ENCODE results near the gene PBOV1.

Gene PBOV1

DNA sequence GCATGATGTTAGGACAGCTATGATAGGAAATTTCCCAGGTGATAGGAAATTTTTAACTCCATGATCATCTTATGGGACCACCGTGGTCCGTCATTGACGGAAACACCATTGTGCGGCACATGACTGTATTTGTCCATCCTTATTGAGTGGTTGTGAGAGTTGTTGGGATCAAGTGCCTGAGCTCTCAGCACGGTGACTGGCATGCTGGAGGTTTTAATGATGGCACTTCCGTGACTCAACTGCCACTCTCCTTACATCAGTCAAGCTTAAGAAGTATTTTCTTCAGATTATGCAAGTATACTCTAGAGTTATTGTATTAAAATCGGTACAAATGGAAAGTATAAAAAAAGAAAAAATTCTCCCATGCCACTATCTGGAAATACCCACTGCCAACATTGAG is 20.7 kb downstream of the PBOV1 start:
- no peak for TF ChIP-seq NFIC (IDR thresholded peaks at IDR 0.05)
- no peak for TF ChIP-seq ZBTB7A (IDR thresholded peaks at IDR 0.05; ENCODE audit: low read depth)
- TF ChIP-seq, protein P1, sequence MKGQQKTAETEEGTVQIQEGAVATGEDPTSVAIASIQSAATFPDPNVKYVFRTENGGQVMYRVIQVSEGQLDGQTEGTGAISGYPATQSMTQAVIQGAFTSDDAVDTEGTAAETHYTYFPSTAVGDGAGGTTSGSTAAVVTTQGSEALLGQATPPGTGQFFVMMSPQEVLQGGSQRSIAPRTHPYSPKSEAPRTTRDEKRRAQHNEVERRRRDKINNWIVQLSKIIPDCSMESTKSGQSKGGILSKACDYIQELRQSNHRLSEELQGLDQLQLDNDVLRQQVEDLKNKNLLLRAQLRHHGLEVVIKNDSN (IDR thresholded peaks at IDR 0.05), result no peak
- no peak for TF ChIP-seq YY1 (IDR thresholded peaks at IDR 0.05; ENCODE audit: low read depth)
- TF ChIP-seq CREB1 (IDR thresholded peaks at IDR 0.05; ENCODE audit: low read depth), result no peak
- TF ChIP-seq EP300 (IDR thresholded peaks at IDR 0.05; ENCODE audit: borderline replicate concordance), result no peak
- TF ChIP-seq, protein P2, sequence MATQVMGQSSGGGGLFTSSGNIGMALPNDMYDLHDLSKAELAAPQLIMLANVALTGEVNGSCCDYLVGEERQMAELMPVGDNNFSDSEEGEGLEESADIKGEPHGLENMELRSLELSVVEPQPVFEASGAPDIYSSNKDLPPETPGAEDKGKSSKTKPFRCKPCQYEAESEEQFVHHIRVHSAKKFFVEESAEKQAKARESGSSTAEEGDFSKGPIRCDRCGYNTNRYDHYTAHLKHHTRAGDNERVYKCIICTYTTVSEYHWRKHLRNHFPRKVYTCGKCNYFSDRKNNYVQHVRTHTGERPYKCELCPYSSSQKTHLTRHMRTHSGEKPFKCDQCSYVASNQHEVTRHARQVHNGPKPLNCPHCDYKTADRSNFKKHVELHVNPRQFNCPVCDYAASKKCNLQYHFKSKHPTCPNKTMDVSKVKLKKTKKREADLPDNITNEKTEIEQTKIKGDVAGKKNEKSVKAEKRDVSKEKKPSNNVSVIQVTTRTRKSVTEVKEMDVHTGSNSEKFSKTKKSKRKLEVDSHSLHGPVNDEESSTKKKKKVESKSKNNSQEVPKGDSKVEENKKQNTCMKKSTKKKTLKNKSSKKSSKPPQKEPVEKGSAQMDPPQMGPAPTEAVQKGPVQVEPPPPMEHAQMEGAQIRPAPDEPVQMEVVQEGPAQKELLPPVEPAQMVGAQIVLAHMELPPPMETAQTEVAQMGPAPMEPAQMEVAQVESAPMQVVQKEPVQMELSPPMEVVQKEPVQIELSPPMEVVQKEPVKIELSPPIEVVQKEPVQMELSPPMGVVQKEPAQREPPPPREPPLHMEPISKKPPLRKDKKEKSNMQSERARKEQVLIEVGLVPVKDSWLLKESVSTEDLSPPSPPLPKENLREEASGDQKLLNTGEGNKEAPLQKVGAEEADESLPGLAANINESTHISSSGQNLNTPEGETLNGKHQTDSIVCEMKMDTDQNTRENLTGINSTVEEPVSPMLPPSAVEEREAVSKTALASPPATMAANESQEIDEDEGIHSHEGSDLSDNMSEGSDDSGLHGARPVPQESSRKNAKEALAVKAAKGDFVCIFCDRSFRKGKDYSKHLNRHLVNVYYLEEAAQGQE (IDR thresholded peaks at IDR 0.05; ENCODE audit: low read depth), result no peak

DNA sequence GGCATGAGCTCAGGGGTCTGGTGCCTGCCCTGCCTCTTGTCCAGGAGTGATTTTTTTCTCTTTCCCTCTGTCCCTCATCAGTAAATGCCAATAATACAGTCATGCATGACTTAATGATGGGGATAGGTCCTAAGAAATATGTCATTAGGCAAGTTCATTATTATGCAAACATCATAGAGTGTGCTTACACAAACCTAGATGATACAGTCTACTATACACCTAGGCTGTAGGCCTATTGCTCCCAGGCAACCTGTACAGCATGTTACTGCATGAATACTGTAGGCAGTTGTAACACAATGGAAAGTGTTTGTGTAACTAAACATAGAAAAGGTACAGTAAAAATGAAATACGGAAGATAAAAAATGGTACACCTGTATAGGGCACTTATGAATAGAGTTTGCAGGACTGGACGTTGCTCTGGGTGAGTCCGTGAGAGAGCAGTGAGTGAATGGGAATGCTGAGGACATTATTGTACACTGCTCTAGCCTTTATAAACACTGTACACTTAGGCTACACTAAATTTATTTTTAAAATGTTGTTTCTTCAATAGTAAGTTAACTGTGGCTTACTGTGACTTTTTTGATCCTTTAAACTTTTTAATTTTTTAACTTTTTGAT is 22.1 kb downstream of the PBOV1 start:
- TF ChIP-seq FOXM1 (IDR thresholded peaks at IDR 0.05; ENCODE audit: borderline replicate concordance, low read depth), result no peak
- TF ChIP-seq CEBPB (IDR thresholded peaks at IDR 0.05), result no peak
- TF ChIP-seq TEAD4 (IDR thresholded peaks at IDR 0.05), result no peak
- no peak for TF ChIP-seq TAF1 (IDR thresholded peaks at IDR 0.05; ENCODE audit: low read depth)
- no peak for TF ChIP-seq TCF12 (IDR thresholded peaks at IDR 0.05; ENCODE audit: low read depth)
- TF ChIP-seq RAD21 (IDR thresholded peaks at IDR 0.05; ENCODE audit: low read depth), result no peak
- no peak for TF ChIP-seq ZBTB7A (IDR thresholded peaks at IDR 0.05; ENCODE audit: low read depth)
- no peak for TF ChIP-seq EGR1 (IDR thresholded peaks at IDR 0.05)
- TF ChIP-seq CREB1 (IDR thresholded peaks at IDR 0.05; ENCODE audit: low read depth), result no peak
- TF ChIP-seq, protein P3, sequence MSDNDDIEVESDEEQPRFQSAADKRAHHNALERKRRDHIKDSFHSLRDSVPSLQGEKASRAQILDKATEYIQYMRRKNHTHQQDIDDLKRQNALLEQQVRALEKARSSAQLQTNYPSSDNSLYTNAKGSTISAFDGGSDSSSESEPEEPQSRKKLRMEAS (IDR thresholded peaks at IDR 0.05), result no peak
- TF ChIP-seq EP300 (IDR thresholded peaks at IDR 0.05; ENCODE audit: borderline replicate concordance), result no peak
- TF ChIP-seq NFIC (IDR thresholded peaks at IDR 0.05), result no peak
- TF ChIP-seq, protein P1 (IDR thresholded peaks at IDR 0.05), result no peak
- TF ChIP-seq YY1 (IDR thresholded peaks at IDR 0.05; ENCODE audit: low read depth), result no peak

DNA sequence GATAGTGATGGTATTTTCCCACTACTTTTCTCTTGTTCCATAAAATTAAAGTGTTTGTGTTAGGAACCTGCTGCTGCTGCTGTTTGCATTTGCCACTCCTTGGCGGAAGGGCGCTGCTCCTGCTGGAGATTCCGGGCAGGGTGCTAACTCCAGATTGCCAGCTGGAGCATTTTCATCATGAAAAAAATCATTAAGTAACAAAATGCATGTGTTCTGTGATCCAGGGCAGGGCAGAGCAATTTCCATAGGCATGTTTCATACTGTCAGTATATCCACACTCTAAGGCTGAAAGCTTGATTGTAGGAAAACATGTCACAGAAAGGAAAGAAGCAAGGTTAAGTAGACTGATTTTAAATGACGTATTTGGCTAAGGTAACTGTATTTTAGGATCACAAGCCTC is 24.0 kb downstream of the PBOV1 start:
- no peak for TF ChIP-seq YY1 (IDR thresholded peaks at IDR 0.05; ENCODE audit: low read depth)
- TF ChIP-seq TAF1 (IDR thresholded peaks at IDR 0.05; ENCODE audit: low read depth), result no peak
- TF ChIP-seq ZBTB7A (IDR thresholded peaks at IDR 0.05; ENCODE audit: low read depth), result no peak
- no peak for TF ChIP-seq RAD21 (IDR thresholded peaks at IDR 0.05; ENCODE audit: low read depth)
- TF ChIP-seq, protein P2 (IDR thresholded peaks at IDR 0.05; ENCODE audit: low read depth), result no peak
- no peak for TF ChIP-seq CREB1 (IDR thresholded peaks at IDR 0.05; ENCODE audit: low read depth)

DNA sequence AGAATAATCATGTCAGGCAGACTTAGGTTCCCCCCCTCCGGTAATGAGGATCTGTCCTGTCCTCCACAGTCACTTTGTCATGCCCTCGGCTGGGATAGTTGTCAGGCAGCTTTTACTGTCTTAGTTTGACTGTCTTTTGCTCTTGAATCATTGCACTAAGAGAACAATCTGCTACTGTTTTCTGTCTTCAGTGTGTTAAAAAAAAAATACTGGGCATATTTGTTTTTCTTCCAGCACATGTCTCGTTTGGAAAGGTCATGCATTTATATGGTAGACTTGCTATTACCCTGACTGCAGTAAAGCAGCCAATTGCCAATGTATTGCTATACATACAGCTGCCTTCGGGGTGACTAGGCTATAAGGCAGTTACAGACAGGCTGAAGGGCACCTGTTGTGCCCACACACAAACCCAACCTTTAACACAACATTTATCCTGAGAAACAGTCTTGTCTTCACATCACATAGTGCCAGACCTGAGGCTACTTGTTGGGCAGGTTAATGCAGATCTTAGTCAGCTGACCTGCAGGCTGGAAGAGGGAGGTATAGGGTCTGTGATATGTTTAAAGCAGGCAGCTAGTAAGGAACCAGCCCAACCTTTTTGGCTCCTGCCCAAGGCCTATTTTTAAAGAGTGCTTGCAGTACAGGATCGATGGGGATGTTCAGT is 29.9 kb downstream of the PBOV1 start:
- no peak for TF ChIP-seq FOXM1 (IDR thresholded peaks at IDR 0.05; ENCODE audit: borderline replicate concordance, low read depth)
- TF ChIP-seq ZBTB7A (IDR thresholded peaks at IDR 0.05; ENCODE audit: low read depth), result no peak
- no peak for TF ChIP-seq EGR1 (IDR thresholded peaks at IDR 0.05)
- TF ChIP-seq, protein P3 (IDR thresholded peaks at IDR 0.05), result no peak
- TF ChIP-seq EP300 (IDR thresholded peaks at IDR 0.05; ENCODE audit: borderline replicate concordance), result no peak
- TF ChIP-seq TCF12 (IDR thresholded peaks at IDR 0.05; ENCODE audit: low read depth), result no peak
- TF ChIP-seq TAF1 (IDR thresholded peaks at IDR 0.05; ENCODE audit: low read depth), result no peak
- TF ChIP-seq CEBPB (IDR thresholded peaks at IDR 0.05), result no peak
- no peak for TF ChIP-seq RAD21 (IDR thresholded peaks at IDR 0.05; ENCODE audit: low read depth)
- no peak for TF ChIP-seq NFIC (IDR thresholded peaks at IDR 0.05)
- no peak for TF ChIP-seq CREB1 (IDR thresholded peaks at IDR 0.05; ENCODE audit: low read depth)
- TF ChIP-seq, protein P1 (IDR thresholded peaks at IDR 0.05), result no peak
- TF ChIP-seq, protein P2 (IDR thresholded peaks at IDR 0.05; ENCODE audit: low read depth), result no peak
- TF ChIP-seq TEAD4 (IDR thresholded peaks at IDR 0.05), result no peak
- TF ChIP-seq YY1 (IDR thresholded peaks at IDR 0.05; ENCODE audit: low read depth), result no peak

Data from Ishikawa (cell line).